Activated naive CD8-positive, alpha-beta T cell (primary cell): Measurements from ENCODE around the gene SND1.

ENCODE experiments used
- H3K27ac Mint-ChIP-seq: one replicate; pipeline ENCODE4 v1.8.0; 2021; ENCODE audit warnings: mixed read lengths
- H3K27me3 Mint-ChIP-seq: one replicate; pipeline ENCODE4 v1.8.0; 2021; ENCODE audit warnings: mixed read lengths
- H3K36me3 Mint-ChIP-seq: one replicate; pipeline ENCODE4 v1.8.0; 2021; ENCODE audit warnings: mixed read lengths
- H3K4me1 Mint-ChIP-seq: one replicate; pipeline ENCODE4 v1.8.0; 2021; ENCODE audit warnings: low read depth, mixed read lengths
- H3K4me3 Mint-ChIP-seq: one replicate; pipeline ENCODE4 v1.8.0; 2021; ENCODE audit warnings: mild to moderate bottlenecking, mixed read lengths
- H3K9me3 Mint-ChIP-seq: one replicate; pipeline ENCODE4 v1.8.0; 2021; ENCODE audit warnings: low read depth, mixed read lengths

Gene SND1

DNA sequence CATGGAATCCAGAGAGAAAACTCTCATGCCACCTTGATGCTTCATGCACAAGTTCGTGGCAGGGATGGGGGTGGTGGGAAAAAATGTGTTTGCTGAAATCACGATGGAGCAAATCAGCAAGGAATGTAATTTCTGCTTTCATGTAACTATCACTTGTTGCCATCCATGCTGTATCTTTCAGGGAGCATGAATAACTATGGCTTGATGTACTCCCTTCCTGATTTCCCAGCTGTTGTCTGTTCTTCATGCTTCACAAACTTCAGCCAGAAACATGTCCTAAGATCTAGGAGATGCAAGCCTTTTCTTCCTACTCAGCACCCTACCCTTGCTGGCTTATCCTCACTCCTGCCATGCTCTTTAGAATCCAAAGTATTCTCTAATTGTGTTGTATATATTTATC is 315.3 kb downstream of the SND1 start:
- H3K27me3 Mint-ChIP-seq = no peaks in the 10 kb centered on the region
- H3K4me3 Mint-ChIP-seq = no peak overlapping the region
- peaks cover 8% of the 10 kb centered on the region for H3K9me3 Mint-ChIP-seq
- peaks cover 15% of the 10 kb centered on the region for H3K36me3 Mint-ChIP-seq
- no peaks in the 10 kb centered on the region for H3K4me1 Mint-ChIP-seq
- no peak overlapping the region for H3K27ac Mint-ChIP-seq

DNA sequence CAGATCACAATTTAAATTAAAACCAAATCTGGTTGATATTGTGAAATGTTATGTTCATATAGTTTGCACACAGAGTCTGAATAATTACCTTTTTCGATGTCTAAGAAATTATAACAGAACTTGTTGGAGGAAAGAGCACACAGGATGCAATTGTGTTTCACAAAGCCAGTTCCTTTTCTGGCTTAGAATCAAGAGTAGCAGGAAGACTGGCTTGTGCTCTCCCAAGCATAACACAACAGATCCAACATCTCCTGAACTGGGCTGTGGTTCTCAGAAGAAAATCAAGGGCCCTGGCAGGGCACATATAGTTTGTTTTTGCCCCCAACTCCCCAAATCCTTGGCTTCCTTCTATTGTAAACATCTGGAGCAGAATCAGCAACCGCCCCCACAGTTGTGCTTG is 316.6 kb downstream of the SND1 start:
- Mint-ChIP-seq H3K4me3 (no peak overlapping the region), H3K36me3 (peaks cover 13% of the 10 kb centered on the region), H3K9me3 (no peaks in the 10 kb centered on the region), H3K27ac (no peak overlapping the region), H3K4me1 (no peaks in the 10 kb centered on the region), H3K27me3 (no peaks in the 10 kb centered on the region)

DNA sequence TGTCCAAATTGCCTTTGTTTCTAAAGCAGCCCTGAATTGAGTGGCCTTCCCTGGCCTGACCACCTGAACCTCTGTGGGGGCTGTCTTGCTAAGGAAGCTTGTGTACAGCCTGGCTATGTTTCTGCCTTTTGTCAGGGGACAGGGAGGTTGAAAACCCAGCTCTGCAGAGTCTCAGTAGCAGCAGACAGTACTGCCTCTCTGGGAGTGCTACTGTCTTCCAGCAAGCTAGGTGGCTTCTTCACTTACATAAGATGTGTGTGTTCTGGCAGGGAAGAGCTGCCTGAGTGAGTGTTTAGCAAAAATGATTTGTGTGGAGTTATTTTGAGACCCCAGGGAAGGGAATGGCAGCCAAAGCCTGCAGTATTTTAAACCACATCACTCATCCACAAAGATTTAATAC is 321.8 kb downstream of the SND1 start:
- H3K9me3 Mint-ChIP-seq = peaks cover 15% of the 10 kb centered on the region

DNA sequence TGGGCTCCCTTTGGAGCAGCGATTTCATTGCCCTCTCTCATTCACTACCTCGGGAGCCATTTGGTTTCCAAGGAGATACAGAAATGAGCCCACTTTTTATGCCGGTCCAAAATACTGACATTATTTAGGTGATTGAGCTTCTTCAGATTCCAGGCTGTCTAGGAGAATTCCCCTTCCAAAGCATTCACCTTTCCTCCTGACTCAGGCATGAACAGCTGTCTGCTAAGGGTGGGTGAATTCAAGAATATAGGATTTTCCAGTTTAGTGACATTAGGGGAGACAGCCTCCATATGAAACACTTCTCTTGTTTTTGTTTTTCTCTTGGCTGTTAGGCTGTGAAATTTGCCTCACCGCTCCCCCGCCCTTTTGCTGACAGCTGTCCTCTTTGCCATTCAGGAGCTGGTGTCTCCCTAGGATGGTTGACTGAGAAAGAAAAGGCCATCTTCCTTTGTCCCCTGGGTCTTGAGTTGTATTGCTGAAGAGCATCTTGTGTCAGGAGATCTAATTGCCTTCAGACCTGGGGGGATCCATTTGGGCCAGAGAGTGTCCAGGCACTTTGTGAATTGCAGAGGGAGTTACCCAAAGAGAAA is 322.5 kb downstream of the SND1 start:
- H3K9me3 Mint-ChIP-seq = peaks cover 22% of the 10 kb centered on the region
- peaks cover 51% of the 10 kb centered on the region for H3K36me3 Mint-ChIP-seq
- no peaks in the 10 kb centered on the region for H3K27me3 Mint-ChIP-seq
- H3K27ac Mint-ChIP-seq = no peak overlapping the region
- H3K4me1 Mint-ChIP-seq = peaks cover 5% of the 10 kb centered on the region
- H3K4me3 Mint-ChIP-seq = no peak overlapping the region

More for the DNA sequence above, 321.8 kb downstream of the SND1 start:
- H3K4me1 Mint-ChIP-seq = no peaks in the 10 kb centered on the region
- H3K36me3 Mint-ChIP-seq = peaks cover 45% of the 10 kb centered on the region
- no peaks in the 10 kb centered on the region for H3K27me3 Mint-ChIP-seq
- H3K27ac Mint-ChIP-seq = no peak overlapping the region
- H3K4me3 Mint-ChIP-seq = no peak overlapping the region

DNA sequence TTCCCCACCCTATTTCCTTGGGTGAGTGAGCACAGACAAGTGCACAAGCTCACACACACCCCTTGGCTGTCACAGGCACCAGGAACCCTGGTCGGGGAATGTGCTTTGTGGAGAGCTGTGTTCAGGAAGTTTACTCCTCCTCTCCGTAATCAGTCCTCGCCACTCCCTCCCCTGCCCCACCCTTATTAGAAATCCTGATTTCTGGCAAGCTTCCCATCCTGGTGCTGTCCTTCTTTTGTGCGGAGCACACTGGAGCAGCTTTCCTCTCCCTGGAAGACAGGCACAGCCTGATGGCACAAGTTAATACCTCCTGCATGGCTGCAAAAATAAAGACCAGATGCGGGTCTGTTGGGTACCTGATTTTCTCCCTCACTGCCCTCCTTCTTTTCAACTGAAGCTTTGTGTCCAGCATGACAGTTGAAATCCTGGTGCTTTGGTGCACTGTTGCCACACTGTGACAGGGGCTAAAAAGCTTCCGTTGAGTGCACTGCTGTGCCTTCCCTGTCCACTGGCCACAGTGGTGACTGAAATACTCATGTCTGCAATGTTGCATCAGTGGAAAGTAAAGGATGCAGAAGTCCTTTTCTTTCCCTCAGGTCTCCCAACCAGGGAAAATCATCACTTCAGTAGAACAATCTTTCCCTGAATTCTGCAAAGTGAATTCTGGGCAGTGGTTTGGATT is 324.2 kb downstream of the SND1 start:
- H3K4me3 Mint-ChIP-seq = no peak overlapping the region

DNA sequence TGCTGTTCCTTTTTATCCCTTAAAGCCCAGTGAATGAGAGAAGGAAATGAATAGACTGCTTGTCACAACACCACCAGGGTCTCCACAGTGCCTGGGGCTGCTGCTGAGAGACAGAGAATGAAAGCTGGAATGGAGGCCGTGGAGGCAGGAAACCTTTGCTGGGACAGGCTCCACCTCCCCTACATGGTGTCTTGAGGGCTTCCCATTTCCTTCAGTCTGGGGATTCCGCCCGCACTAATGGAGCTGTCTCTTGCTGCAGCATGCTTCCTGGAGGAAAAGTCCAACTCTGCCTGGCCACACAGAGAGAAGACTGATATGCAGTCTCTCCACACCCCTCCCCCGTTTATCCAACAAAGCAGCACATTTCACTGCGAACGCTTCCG is 324.7 kb downstream of the SND1 start:
- Mint-ChIP-seq H3K9me3 (peaks cover 22% of the 10 kb centered on the region), H3K36me3 (peaks cover 45% of the 10 kb centered on the region), H3K4me1 (peaks cover 20% of the 10 kb centered on the region), H3K27ac (peak overlapping the region; percentile 16), H3K4me3 (no peak overlapping the region), H3K27me3 (no peaks in the 10 kb centered on the region)

More for the DNA sequence above, 324.2 kb downstream of the SND1 start:
- Mint-ChIP-seq H3K4me1 (peaks cover 15% of the 10 kb centered on the region), H3K9me3 (peaks cover 22% of the 10 kb centered on the region), H3K36me3 (peaks cover 47% of the 10 kb centered on the region), H3K27ac (no peak overlapping the region), H3K27me3 (no peaks in the 10 kb centered on the region)

DNA sequence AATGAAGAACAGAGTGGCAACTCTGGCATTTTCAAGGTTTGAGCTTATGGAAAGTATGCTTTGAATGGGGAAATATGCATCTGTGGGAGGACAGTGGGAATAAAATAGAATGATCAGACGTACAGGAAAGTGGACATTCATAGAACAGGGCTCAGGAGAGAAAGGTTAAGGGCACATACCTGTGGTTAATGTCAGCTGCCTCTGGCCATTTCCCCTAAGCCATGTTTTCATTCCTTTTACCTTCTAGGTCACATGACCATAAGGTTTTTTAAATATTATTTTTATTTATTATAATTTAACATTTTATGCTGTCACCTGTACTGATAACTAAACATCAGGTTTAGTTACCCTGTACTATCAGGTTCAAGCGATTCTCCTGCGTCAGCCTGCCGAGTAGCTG is 326.4 kb downstream of the SND1 start:
- peaks cover 38% of the 10 kb centered on the region for H3K36me3 Mint-ChIP-seq
- no peak overlapping the region for H3K27ac Mint-ChIP-seq

DNA sequence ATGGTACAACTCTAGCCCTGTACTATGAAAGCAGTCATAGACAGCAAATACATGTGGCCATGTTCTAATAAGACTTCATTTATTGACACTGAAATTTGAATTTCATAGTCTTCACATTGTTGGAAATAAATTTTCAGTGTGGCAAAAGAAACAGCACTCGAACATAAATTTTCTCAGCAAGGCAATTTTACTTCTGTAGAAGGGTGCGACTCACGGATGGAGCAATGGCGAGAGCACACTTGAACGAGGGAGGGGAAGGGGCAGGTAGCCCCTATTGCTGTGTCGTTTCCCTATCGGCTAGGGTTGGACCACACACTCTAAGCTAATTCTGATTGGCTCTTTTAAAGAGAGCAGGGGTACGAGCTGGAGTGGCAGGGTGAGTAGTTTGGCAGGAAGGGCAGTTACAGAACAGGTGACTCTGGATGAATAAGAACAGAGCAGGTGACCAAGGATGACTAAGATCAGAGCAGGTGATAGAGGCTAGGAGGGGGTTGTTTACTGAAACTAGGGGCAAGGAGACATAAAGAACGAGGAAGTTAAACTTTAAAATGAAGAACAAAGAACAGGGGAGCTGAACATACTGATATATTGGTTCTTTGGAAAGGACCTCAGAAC is 327.2 kb downstream of the SND1 start:
- Mint-ChIP-seq H3K27ac (no peak overlapping the region), H3K4me1 (peaks cover 34% of the 10 kb centered on the region), H3K9me3 (peaks cover 22% of the 10 kb centered on the region), H3K36me3 (peaks cover 38% of the 10 kb centered on the region), H3K4me3 (no peak overlapping the region), H3K27me3 (no peaks in the 10 kb centered on the region)

More for the DNA sequence above, 326.4 kb downstream of the SND1 start:
- no peaks in the 10 kb centered on the region for H3K27me3 Mint-ChIP-seq
- peaks cover 29% of the 10 kb centered on the region for H3K4me1 Mint-ChIP-seq
- H3K4me3 Mint-ChIP-seq = no peak overlapping the region
- peaks cover 22% of the 10 kb centered on the region for H3K9me3 Mint-ChIP-seq

DNA sequence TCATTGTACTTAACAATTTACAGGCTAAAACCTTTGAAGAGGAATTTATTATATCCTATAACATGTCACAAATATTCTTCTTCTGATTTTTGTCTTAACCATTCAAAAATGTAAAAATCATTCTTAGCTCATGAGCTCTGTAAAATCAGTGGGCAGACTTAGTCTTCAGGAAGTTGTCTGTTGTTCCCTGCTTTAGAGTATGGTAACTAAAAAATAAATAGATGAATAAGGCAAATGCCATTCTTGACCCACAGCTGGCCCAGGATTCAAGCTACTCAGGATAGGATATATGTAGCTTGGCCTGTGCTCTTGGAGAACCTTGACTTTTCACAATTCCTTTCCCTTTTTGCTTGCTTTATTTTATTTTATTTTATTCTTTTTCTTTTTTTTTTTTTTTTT is 327.7 kb downstream of the SND1 start:
- Mint-ChIP-seq H3K36me3 (peaks cover 38% of the 10 kb centered on the region), H3K4me3 (no peak overlapping the region), H3K4me1 (peaks cover 37% of the 10 kb centered on the region), H3K27ac (no peak overlapping the region), H3K27me3 (no peaks in the 10 kb centered on the region), H3K9me3 (peaks cover 22% of the 10 kb centered on the region)

DNA sequence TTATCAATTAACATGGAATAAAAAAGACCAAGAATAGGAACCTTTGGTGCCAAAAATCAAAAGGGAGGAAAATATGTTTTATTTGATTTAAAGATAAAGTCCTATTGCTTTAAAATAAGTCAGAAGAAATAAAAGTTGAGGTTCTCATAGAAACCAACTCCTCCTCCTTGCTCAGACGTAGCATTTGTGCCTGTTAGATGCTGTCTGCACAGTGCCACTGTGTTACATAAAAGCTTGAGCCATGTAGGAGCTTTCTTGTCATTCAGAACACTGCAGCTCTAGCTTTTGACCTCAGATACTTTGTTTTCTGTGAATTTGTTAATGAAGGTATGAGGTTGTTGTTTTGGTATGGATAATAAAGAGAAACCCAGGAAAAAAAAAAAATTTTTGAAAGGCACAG is 328.9 kb downstream of the SND1 start:
- Mint-ChIP-seq H3K27me3 (no peaks in the 10 kb centered on the region), H3K4me3 (no peak overlapping the region), H3K9me3 (peaks cover 22% of the 10 kb centered on the region), H3K27ac (no peak overlapping the region), H3K4me1 (peaks cover 37% of the 10 kb centered on the region), H3K36me3 (peaks cover 31% of the 10 kb centered on the region)

DNA sequence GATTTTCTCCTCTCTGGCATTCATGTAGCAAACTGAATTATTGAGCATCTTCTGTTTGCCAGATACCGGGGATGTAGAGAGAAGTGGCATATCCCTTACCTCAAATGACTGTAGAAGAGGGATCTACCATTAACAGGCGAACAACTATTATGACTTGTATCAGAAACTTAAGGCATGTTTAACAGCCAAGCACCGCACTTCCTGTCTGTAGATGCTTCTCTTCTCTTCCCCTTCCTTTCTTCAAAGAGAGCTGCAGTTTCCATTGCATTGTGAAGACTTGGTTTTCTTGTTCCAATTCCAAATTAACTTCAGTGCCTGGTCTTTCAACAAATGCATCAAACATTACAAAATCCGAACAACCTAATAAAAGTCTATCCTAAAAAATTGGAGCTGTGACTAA is 330.0 kb downstream of the SND1 start:
- Mint-ChIP-seq H3K4me3 (no peak overlapping the region), H3K27me3 (no peaks in the 10 kb centered on the region), H3K36me3 (peaks cover 25% of the 10 kb centered on the region), H3K27ac (no peak overlapping the region), H3K4me1 (peaks cover 37% of the 10 kb centered on the region), H3K9me3 (peaks cover 21% of the 10 kb centered on the region)

DNA sequence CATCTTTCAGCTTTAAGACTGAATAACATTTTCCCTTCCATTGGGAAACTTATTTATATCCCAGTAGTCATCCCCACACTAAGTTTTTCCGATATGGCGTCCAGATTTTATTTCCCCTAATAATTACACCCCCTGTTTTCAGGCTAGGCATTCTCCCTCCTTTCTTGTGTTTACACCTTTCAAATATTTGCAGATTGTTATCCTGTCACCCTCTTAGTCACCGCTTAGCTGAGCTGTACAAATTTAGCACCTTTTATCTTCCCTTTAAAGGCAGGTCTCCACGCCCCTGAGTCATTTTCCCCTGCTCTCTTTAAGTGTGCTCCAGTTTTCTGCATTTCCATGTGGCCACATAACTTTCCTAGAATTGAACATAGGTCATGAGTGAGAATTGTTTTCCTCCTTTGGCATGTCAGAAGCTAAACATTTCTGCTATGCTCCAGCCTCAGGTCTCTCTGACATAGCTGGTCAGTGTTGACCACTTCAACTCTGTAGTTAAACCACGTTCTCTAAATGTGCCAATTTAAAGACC is 331.9 kb downstream of the SND1 start:
- peak overlapping the region; percentile 17 for H3K27ac Mint-ChIP-seq
- peaks cover 37% of the 10 kb centered on the region for H3K4me1 Mint-ChIP-seq
- no peaks in the 10 kb centered on the region for H3K27me3 Mint-ChIP-seq
- peaks cover 6% of the 10 kb centered on the region for H3K9me3 Mint-ChIP-seq
- no peak overlapping the region for H3K4me3 Mint-ChIP-seq
- peaks cover 14% of the 10 kb centered on the region for H3K36me3 Mint-ChIP-seq

DNA sequence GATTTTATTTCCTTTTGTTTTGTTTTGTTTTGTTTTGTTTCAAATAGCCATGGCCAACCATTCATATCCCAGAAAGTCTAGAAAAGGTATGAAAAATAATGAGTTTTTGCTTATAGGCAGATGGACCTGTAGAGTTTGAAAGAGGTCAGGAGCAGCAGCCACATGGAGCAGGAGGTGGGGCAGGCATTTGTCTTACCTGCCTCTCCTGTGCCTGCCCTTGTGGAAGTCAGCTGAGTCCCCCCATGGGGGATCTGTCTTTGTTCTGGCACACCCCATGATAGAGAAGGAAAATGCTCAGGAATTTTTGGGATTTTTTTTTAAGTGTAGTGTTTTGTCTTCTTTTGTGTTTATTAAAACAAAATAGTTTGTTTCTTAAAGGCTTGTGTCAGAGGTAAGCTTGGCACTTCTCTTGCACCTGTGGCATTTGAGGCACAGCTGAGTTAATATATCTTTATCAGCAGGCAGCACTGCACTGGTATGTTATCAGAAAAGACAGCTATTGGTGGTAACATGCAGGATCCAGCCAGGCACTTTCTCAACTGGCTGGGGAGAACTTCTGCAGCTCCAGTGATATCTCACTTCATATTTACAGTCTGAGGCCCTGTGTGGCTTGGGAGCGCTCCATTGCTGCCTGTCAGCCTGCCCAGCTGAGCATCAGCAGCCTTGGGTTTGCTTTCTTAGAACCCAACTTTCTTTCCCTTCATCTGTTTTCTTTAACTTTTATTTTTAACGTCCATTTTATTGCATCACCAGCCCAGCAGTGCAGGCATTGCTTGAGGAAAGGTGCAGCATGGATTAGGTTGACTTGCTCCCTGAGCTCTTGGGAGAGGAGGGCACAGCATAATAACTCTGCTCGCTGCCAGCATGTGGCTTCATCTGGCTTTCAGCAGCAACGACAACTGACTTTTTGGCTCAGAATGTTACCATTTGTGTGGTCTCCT is 334.9 kb downstream of the SND1 start:
- Mint-ChIP-seq H3K27me3 (no peaks in the 10 kb centered on the region), H3K9me3 (no peaks in the 10 kb centered on the region), H3K4me3 (no peak overlapping the region), H3K4me1 (peaks cover 16% of the 10 kb centered on the region), H3K27ac (no peak overlapping the region), H3K36me3 (peaks cover 16% of the 10 kb centered on the region)

DNA sequence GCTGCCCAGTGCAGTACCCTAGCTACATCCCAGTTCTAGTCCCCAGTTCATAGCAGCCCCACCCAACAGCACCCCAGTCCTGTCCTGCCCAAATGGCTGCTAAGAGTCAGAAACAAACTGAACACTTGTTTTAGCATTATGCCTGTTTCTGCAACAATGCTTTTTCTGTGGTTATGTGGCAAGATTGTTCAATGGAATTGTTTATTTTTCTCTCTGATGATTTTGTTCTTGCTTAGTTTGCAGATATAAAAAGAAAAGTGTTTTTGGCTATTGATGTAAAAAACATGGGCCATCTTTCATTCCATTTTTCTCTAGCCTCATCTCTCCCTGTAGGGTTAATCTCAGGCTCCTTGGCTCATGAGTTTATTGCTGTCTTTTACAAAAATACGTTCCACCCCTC is 336.8 kb downstream of the SND1 start:
- Mint-ChIP-seq H3K27me3 (no peaks in the 10 kb centered on the region), H3K36me3 (peaks cover 32% of the 10 kb centered on the region), H3K27ac (no peak overlapping the region), H3K4me1 (peaks cover 6% of the 10 kb centered on the region), H3K9me3 (no peaks in the 10 kb centered on the region), H3K4me3 (no peak overlapping the region)
